Astrocyte of the spinal cord (primary cell): ENCODE data around the gene UBQLN4.

ENCODE experiments used
- DNase-seq: peaks from one replicate; pipeline ENCODE4 v3.0.0; 2011; ENCODE audit warnings: low read depth, low spot score
- H3K4me3 ChIP-seq: 2 replicates; pipeline ENCODE4 v1.5.1; 2011; ENCODE audit warnings: low read depth, mild to moderate bottlenecking, low read length, moderate library complexity
- in situ Hi-C: cut with HindIII; loops from 2 replicates; pipeline ENCODE4 v1.10.0; 2017; ENCODE audit warnings: low sequenced_read_pairs
- TF ChIP-seq, protein P1 (sequence below): IDR thresholded peaks from 2 replicates; pipeline ENCODE4 v1.5.1; 2012; ENCODE audit warnings: low read depth, mild to moderate bottlenecking, low read length, inconsistent platforms

Gene UBQLN4

DNA sequence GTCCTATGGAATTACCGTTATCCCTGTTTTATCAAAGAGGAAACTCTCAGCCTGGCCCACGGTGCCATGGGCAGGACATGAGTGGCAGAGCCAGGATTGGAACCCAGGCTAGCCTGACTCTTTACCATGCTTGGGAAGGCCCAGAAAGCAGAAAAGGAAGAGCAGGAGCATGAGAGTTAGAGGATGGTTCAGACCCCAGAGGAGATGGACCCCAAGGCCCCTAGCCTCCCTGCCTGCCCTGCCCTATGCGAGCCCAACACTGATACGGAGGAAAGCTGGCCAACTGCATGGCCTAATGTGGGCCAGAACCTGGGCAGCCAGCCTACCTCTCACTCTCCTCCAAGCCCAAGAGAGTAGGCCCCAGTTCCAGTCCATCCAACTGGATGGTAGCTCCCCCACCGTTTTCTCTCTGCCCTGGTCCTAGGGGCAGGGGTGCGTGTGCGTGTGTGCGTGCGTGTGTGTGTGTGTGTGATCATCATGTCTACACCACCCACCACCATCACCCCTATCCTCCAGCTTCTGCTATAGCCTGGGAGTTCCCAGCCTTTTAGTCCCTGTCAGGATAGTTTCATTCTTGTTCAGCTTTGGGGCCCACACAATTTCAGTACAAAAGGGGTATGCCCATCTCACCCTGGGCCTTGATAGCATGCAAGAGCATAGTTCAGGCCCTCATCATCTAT lies 44.0 kb upstream of the UBQLN4 start:
- DNase-seq = no peak
- H3K4me3 ChIP-seq = no peak overlapping the region
- in situ Hi-C loops = no loop called here
- TF ChIP-seq, protein P1, sequence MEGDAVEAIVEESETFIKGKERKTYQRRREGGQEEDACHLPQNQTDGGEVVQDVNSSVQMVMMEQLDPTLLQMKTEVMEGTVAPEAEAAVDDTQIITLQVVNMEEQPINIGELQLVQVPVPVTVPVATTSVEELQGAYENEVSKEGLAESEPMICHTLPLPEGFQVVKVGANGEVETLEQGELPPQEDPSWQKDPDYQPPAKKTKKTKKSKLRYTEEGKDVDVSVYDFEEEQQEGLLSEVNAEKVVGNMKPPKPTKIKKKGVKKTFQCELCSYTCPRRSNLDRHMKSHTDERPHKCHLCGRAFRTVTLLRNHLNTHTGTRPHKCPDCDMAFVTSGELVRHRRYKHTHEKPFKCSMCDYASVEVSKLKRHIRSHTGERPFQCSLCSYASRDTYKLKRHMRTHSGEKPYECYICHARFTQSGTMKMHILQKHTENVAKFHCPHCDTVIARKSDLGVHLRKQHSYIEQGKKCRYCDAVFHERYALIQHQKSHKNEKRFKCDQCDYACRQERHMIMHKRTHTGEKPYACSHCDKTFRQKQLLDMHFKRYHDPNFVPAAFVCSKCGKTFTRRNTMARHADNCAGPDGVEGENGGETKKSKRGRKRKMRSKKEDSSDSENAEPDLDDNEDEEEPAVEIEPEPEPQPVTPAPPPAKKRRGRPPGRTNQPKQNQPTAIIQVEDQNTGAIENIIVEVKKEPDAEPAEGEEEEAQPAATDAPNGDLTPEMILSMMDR = no peak

DNA sequence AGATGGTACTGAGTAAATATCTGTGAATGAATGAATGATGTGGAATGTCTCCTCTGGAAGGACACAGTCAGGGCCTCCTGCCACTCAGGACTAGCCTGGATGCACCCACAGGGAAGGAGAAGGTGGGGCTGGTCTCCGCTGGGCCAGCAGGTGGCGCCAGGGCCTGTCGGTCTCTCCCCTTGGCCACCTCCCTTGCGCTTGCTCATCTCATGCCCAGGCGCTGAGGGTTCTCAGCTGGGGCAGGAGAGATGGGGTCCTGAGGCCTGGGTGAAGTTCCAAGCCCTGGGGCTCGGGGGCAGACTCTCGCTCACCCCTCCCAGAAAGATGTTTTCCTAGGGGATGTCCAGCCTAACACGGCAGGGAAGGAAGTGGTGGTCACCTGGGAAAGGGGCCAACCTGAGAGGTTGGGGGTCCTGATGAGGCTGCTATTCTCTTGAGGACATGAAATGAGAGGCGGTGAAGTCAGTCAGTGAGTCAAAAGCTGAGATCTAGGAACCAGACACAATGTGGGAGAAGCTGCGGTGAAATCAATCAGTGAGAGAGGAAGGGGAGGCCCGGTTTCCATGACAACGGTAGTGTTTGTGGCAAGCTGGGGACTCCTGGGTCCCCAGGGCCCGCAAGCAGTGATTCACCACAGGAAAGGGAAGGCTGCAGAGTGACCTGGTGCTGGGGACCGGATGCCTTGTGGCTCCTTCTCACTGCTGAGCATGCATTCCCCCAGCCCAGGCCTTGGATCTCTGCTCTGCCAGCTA lies 43.2 kb upstream of the UBQLN4 start:
- H3K4me3 ChIP-seq = no peak overlapping the region
- TF ChIP-seq, protein P1 = peak; percentile 99

DNA sequence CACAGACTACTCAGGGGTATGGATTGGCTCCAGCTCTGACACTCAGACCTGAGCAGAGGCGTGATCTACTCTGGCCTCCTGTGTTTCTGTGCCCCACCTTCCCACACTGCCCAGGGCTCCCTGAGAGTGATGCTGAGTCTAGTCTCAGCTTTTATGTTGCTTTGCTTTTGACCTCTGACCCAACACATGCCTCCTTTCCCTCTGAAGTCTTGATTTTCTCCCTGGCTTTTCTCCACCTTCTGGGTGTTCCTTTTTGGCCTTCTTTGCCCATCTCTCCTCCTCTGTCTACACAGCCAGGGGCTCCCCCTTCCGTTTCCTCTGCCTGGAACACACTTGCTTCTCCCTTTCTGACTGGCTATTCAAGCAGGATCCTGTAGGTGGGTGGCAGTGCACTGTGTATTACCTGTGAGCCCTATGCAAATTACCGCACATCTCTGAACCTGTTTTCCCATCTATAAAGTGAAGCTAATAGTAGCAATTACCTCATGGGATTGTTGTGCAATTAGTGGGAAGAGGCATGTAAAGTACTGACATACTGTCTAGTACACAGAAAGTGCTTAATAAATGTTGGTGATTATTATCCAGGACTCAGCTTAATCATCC lies 42.4 kb upstream of the UBQLN4 start:
- TF ChIP-seq, protein P1 = no peak
- no peak overlapping the region for H3K4me3 ChIP-seq
- in situ Hi-C loops = no loop called here
- no peak for DNase-seq

More for the DNA sequence above, 43.2 kb upstream of the UBQLN4 start:
- DNase-seq = peak; percentile 83
- in situ Hi-C loops = no loop called here

DNA sequence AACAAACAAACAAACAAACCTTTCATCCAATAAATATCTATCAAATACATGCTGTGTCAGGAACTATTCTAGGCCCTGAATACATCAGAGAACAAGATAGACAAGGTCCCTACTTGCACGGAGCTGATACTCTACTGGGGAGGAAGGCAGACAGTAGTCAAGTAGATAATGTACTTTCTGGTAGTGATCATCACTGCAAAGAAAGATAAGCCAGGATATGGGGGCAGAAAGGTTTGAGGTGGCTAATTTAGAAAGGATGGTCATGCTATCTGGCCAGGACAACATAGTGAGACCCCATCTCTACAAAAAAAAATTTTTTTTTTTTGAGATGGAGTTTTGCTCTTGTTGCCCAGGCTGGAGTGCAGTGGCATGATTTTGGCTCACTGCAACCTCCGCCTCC lies 38.0 kb upstream of the UBQLN4 start:
- in situ Hi-C loops = no loop called here
- H3K4me3 ChIP-seq = no peak overlapping the region
- TF ChIP-seq, protein P1 = no peak
- no peak for DNase-seq

DNA sequence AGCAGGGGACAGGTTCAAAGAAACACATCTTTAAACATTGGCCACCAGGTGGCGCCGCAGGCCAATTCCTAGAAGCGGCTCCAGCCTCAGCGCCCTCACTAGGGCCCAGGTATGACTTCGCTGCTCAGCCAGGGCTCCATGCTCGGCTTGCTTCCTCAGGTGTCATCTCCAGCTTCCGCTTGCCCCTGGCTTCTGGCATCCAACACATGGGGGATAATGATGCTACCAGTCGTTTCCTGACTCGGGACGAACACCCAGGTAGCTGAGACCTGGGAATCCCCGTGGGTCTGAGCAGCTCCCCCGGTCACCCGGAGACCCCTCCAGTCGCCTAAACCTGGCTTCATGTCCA lies 37.2 kb upstream of the UBQLN4 start:
- H3K4me3 ChIP-seq = no peak overlapping the region
- TF ChIP-seq, protein P1 = peak; percentile 63
- in situ Hi-C loops = no loop called here
- DNase-seq = peak; percentile 79

DNA sequence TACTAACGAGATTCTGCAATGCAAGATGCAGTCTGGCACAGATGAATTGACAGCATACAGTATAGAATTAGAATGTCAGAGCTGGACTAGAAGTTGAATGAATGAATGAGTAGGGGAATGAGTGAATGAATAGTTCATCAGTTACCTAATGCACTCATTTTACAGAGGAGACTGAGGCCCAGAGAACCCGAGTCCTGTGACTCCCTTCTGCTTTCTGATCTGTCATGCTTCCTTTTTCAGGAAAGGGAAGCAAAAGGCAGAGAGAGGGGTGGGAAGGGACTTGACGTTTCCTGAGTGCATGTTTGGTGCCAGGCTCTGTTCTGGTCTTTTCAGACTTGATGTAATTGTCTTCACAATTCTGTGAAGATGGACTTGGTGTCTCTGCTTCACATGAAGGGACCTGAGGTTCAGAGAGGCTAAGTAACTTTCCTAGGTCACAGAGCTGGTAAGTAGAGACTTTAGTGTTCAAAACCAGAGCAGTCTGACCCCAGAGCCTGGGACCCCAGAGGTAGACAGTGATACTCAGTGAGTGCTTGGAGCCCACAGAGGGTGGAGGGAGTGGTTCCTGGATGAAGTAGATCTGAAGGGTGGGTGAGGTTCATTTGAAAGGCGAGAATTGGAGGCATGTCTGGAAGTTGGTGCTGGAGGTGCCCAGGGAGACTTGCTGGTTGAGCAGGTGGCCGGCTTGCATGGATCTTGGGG lies 36.7 kb upstream of the UBQLN4 start:
- DNase-seq = no peak
- in situ Hi-C loops = no loop called here
- H3K4me3 ChIP-seq = no peak overlapping the region
- TF ChIP-seq, protein P1 = no peak
